Ramos (cell line): ENCODE data around the gene CDC37L1.

ENCODE experiments used
- in situ Hi-C: fragments of 300-500 bp; cut with MboI; formaldehyde crosslinking; loops from one replicate; pipeline ENCODE4 v1.14.3; 2022; ENCODE audit warnings: low sequenced_read_pairs; ENCODE audit not compliant: unreplicated experiment

Gene CDC37L1

DNA sequence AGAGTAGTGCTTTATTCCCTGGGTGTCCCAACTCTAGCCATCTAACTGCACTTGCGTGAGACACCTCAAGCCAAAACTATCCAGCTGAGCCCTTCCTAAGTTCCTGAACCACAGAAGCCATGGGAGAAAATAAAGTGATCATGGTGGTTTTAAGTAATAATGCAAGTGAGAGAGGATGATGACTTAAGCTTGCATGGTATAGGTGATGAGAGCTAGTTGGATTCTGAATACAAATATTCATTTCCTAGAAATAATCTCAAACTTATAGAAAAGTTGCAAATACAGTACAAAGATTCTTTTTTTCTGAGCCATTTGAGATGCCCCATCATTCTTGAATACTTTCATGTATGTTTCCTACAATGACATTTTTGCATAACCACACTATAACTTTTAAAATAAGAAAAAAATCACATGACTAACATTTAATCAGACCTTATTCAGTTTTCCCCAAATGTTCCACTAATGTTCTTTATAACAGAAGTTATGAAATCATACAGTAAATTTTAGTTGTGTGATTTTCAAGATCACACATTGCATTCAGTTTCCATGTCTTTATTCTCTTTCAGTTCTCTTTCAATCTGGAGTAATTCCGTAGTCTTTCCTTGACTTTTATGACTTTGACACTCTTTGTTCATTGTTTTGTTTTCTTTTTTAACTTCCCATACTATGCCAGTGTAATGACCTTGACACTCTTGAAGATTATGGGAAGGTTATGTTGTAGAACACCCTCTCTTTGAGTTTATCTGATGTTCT lies 67.1 kb downstream of the CDC37L1 start:
- in situ Hi-C loops, result loop anchor here (10.0 kb wide), 1 partner anchor 688 kb away; the partner anchor contains the start of gene PLGRKT

- in situ Hi-C loops, result loop anchor here (10.0 kb wide), 1 partner anchor 686 kb away; the partner anchor contains the start of gene PLGRKT
These were observed 69.2 kb downstream of the CDC37L1 start for GRCh38 chr9:4748612-4749011.

DNA sequence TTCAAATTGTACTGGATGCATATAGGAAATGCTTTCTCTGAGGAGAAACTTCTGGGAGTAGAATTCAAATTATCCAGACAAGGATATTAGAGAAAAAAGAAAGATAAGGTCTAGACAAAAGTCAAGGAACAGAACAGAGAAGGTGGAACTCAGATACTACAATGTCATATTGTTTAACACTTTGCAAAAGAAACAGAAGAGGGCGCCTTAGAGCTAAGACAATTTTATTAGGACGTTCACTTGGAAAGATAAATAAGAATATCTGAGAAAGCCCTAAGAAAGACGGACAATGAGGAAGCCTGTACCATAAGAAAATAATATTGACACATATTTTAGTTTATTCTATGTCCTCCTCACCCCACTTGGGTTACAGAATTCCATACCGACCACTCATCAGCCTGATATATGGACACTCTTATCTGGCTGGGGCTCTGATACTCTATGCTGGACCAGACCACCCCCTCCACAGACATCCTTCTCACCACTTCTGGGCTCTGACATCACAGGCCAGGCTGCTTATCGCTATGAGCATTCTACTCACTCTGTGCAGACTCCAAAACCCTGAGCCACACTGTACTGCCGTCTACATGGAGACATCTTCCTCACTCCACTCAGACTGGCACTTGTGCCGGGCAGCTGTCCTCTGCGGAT lies 70.8 kb downstream of the CDC37L1 start:
- in situ Hi-C loops, result loop anchor here (10.0 to 25.0 kb wide), 2 partner anchors 435 to 587 kb away; partner anchors contain the start of genes INSL6 and RLN1

GRCh38 chr9:4754530-4754929 lies 75.2 kb downstream of the CDC37L1 start:
- in situ Hi-C loops, result loop anchor here (10.0 to 25.0 kb wide), 2 partner anchors 430 to 583 kb away; partner anchors contain the start of genes INSL6 and RLN1

- in situ Hi-C loops, result loop anchor here (10.0 to 25.0 kb wide), 2 partner anchors 430 to 582 kb away; partner anchors contain the start of genes INSL6 and RLN1
These were observed 75.7 kb downstream of the CDC37L1 start for GRCh38 chr9:4755026-4755609.

DNA sequence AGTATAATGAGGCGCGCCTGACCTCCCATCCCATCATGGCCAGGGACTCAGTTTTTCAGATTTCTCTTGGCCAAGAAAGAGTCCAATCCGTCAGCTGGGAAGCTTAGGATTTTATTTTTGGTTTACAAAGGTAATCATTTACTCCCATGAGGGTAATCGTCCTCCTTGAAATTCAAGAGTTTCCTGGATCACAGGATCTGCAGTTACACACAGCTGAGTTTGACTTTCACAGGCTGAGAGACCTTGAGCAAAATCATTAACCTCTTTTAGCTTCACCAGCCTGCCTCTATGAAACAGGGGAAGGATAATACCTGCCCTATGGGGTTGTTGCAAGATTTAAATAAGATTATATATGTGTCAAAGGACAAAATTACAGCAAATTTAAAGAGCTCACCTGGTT lies 77.1 kb downstream of the CDC37L1 start:
- in situ Hi-C loops, result loop anchor here (10.0 to 25.0 kb wide), 2 partner anchors 428 to 581 kb away; partner anchors contain the start of genes INSL6 and RLN1
